Measurements from ENCODE around the gene FGFR3.

Gene FGFR3

DNA sequence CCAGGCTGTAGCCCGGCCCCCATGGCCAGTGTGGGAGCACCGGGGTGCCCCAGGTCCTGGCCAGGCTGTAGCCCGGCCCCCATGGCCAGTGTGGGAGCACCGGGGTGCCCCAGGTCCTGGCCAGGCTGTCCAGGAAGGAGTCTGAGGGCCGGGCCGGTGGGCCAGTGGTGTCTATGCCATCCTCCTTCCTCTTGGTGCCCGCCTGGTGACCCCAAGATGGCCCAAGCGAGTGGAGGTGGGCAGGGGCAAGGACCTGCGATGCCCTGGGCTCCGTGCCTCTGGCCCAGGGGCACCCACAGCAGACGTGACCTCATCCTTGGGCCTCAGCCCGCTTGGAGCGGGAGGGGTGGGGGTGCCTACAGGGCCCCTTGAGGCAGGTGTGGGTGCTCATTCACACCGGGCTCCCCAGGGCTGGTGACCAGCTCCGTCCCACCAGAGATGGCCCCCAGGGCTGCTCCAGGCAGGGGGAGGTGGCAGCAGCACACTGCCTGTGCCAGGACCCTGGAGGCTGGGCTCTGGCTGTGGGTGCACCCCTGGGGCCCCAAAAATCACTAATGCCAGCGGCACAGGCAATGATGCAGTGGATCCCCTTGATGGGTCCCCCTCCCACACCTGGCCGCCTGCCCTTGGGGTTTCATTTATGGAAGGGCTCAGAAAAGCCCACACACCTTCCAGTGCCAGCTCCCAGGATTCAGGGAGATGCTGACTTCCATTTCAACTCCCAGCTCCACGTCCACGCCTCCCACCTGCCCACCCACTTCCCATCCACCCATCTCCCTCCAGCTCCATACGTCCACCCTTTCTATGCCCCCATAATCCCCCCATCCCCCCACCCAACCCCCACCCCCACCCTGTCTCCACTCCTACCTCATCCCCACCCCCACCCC lies 36.0 kb upstream of the FGFR3 start:
- no peak for DNase-seq (ENCODE audit: low spot score)

DNA sequence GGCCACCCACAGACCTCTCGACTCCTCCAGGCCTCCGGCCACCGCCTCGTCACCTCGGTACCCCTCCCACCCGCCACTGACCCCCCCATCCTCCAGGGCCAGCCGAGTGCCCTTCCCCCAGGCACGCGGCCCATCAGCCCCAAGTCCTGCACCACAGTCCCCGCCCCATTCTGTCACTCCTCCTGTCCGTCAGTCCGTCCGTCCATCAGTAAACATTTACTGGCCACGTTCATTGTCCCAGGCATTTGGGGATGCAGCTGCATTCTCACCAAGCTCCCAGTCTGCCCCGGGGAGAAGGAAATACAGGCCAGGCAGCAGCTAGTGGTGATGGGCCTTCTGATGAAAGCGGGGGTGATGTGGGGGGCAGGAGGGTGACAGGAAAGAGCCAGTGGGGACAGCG lies 35.3 kb upstream of the FGFR3 start:
- DNase-seq (ENCODE audit: low spot score): no peak

DNA sequence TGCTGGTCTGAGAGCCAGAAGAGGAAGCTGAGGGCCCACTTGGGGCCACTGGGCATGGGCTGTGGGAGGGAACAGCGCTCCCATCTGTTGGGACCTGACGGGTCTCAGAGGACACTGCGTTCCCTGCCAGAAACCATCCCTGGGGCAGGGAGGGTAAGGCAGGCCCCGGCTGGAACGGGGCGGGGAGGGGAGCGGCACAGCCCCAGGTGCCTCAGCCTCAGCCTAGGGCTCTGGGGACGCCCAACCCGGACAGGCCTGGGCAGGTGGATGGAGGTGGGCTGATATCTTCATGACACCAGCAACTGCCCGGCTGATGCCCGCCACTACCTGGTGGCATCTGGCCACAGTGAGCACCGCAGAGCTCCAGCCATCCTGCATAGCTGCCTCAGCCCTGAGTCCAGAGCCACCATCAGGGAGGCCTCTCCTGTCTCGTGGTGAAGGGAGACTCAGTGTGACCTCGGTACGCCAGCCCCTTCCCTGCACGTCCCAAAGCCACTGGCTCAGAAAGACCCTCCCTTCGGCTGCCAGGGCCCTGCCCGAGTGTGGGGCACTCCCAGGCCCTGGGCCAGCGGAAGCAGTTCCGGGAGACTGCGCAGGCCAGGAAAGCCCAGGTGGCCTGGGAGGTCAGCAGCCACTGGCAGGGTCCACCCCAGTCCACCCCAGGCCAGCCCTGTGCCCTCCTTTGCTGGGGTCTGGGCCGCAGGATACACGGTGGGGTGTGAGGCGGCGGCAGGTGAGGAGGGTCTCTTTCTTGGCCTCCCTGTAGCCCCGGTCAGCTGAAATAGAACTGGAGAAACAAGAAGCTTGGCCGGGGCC lies 34.6 kb upstream of the FGFR3 start:
- DNase-seq (ENCODE audit: low spot score): no peak

- DNase-seq (ENCODE audit: low spot score): no peak
Observed at GRCh38 chr4:1759170-1759817, 33.8 kb upstream of the FGFR3 start.

GRCh38 chr4:1759818-1760223 lies 33.3 kb upstream of the FGFR3 start:
- no peak for DNase-seq (ENCODE audit: low spot score)

DNA sequence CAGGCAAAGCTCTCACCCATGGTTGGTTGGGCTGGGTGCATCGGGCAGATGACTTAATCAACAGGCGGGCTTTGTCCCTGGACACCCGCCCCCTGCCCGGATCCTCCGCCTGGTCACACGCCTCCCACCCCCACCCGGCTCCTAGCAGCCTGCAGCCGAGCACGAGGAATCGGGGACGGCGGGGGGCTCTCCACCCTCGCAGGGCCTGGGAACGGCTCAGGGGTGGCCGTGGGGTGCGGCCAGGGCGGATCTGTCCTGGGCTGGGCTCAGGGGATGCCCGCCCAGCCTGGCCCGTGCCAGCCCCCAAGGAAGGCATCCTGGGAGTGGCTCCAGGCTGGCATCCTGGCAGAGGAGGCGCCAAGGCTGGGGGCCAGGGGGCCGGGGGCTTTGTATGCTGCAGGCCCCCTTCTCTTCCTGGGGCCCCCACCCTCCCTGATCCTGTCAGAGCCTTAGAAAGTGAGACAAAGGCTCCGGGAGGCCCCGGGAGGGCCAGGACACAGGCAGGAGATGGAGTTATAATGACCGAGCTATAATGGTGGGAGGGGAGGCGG lies 32.5 kb upstream of the FGFR3 start:
- DNase-seq (ENCODE audit: low spot score): no peak

GRCh38 chr4:1761130-1761689 lies 31.9 kb upstream of the FGFR3 start:
- no peak for DNase-seq (ENCODE audit: low spot score)

DNA sequence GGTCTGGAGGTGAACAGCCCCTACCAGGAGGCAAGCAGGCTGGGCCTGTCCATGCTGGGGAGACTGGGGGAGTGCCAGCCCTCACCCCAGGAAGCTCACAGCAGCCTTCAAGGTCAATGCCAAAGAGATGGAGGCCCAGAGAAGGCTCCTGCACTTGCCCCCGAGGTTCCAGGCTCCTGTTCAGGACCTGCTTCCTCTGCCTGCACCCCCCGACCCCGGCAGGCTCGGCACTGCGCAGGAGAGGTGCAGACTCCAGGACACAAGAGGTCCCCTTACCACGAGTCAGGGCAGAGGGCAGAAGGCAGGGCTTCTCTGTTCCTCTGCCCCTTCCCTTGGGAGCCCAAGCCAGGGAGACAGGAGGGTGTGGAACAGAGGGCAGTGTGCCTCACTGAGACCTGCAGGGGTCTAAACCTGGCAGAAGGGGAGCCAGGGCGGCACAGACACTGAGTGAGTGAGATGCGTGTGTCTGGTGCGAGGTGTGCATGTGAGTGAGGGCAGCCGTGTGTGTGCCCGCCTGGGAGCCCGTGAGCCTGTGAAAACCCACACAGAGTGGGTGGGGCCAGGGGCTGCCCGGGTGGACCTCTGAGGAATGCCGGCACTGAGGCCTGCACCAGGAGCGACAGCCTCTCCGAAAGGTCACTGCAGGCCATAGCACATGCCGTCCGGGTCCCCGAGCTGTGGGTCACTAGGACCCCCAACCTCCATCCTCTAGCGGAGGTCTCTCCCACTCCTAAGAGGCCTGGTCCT lies 30.7 kb upstream of the FGFR3 start:
- DNase-seq (ENCODE audit: low spot score): no peak

- no peak for DNase-seq (ENCODE audit: low spot score)
Observed at GRCh38 chr4:1763070-1763549, 30.0 kb upstream of the FGFR3 start.

DNA sequence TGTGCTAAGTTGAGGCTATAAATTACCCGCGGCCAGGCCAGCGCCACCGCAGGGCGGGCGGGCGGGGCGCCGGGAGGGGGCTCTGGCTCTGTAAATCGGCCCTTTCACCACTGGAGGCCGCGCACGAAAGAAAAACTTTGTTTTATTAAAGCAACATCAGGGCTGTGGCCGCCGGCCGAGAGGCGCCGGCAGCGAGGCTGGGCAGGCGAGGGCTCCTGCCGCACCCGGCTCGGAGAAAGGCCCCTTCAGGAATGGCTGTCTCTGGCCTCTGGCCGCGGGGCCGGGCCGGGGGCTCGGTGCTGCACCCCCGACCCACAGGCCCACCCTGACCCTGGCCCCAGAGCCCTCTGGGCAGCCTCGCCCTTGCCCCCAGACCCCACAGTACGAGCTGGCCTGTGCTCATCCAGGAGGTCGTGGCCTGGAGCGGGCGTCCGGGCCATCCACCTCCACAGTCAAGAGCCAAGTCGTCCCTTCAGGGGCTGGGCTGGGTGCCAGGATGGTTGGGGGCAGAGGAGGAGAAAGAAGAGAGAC lies 29.5 kb upstream of the FGFR3 start:
- no peak for DNase-seq (ENCODE audit: low spot score)

GRCh38 chr4:1764670-1765069 lies 28.4 kb upstream of the FGFR3 start:
- no peak for DNase-seq (ENCODE audit: low spot score)

DNA sequence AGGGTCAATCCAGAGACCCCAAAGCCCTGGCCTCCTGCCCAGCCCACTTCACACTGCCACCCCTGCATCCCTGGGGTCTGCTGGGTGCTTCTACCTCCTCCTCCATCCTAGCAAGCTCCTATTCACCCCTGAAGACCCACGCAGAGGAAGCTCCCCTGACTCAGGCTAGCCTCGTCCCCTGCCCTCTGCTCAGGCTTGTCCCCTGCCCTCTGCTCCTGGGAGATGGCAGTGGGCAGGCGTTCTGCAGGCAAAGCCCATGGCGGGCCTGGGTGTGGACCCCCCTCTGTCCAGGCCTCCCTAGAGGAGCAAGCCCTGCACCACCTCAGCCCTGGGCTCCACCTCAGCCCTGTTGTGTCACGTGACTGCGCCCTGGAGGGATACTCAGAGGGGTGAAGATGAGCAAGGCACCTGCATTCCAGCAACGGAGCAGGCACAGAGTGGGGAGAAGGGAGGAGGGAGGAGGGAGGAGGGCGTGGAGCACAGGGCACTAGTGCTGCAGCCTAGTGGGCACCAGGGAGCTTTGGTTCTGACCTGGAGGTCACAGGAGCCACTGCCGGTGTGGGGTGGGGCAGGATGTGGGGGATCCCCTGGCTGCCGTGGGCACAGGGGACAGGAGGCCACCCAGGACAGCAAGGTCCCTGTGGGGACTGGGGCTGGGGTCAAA lies 27.6 kb upstream of the FGFR3 start:
- no peak for DNase-seq (ENCODE audit: low spot score)

GRCh38 chr4:1766106-1767060 lies 26.7 kb upstream of the FGFR3 start:
- no peak for DNase-seq (ENCODE audit: low spot score)

DNA sequence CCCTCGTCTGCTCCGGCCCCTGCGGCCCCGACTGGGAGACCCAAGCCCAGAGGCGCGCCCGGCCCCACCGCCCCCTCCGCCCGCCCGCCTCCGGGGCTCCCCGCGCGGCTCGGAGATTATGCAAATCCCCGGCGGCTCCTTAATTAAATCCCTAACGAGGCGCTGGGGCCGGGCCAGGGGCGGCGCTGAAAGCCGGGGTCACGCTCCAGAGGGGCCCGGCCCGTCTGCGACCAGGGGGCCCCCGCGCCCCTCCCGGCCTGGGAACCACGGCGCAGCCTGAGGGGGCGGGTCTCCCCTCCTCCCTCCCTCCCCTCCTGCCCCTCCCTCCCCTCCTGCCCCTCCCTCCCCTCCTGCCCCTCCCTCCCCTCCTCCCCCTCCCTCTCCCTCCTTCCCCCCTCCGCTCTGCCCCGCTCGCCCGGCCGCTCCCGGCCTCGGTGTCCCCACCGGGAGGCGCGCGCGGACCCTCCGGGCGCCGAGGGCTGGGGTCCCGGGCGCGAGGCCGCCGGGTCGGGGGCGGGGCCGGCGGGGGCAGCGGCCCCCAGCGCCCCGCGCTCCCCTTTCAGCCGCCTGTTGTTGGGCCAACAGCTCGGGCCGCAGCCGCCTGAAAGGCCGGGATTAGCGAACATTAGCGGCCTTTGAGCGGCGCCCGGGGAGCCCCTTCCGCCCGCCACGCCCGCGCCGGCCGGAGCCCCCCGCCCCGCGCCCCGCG lies 25.9 kb upstream of the FGFR3 start:
- DNase-seq (ENCODE audit: low spot score): no peak

- no peak for DNase-seq (ENCODE audit: low spot score)
Observed at GRCh38 chr4:1767770-1768366, 25.2 kb upstream of the FGFR3 start.

DNA sequence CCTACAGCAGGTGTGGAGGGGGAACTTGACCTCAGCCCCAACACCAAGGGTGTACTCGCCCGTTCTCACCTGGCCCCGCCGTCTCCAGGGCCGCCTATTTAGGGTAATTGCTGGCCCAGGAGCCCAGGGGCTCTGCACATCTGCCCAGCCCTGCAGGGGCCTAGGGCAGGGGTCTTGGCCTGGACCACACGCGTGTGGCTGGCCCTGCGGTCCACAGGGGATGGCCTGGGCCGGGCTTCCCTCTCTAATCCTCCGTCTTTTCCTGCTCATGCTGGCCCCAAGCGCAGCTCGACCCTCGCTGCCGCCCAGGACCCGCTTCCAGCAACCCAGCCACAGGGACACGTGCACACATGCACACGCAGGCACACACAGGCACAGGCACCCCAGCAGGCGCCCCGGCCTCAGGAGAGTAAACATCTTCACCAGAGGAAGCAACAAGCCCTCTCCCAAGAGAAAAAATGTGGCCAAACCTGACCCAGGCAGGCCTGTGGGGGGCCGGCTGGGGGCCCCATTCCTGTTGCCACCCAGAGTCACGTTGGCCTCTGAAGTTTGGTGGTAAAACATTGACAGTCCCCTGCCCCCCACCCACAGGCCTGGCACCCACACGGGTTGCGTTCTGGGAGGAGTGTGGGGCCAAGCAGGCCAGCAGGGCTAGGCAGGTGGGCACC lies 24.6 kb upstream of the FGFR3 start:
- no peak for DNase-seq (ENCODE audit: low spot score)

- no peak for DNase-seq (ENCODE audit: low spot score)
Observed at GRCh38 chr4:1769692-1770091, 23.4 kb upstream of the FGFR3 start.

DNA sequence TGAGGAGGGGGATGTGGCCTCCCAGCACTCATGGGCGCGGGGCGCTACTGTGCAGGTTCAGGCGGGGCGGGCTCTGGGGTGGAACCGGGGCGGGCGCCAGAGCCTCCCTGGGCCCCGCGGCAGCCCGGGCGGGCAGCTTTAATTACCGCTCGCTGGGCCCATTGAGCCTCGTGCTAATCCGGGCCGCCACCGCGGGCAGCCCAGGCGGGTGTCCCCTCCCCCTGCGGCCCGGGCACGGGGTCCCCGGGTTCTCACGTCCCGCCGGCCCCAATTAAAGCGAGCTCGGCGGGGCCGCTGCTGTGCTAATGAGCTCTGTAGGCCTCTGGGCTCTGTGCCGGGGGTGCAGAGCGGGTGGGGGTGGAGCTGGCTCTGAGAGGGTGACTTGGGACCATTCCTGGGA lies 22.8 kb upstream of the FGFR3 start:
- no peak for DNase-seq (ENCODE audit: low spot score)

All from activated CD4-positive, alpha-beta T cell treated with anti-CD3 and anti-CD28 coated beads, Interleukin-2, Interleukin-4, amounts not matched to agents 100 ng/mL and 50 ng/mL, durations not matched to agents 16 hours and 8 hours (primary cell).